Liver (tissue), 9 donors: ENCODE data around the gene BNC2. TPM values are rescaled to one million over a fixed set of nuclear protein-coding genes. Genes with fewer than 3 reads are reported as not detected.

Experiments
- DNase-seq: peaks from one replicate; pipeline ENCODE4 v3.0.0-alpha.2; 2017; ENCODE audit warnings: low spot score
- H3K27ac ChIP-seq, 2 donors: one replicate each; pipeline ENCODE4 v1.7.0; 2013; ENCODE audit warnings: inconsistent platforms in 2 of 2, low read length in 2 of 2, control low read depth in 1 of 2, low read depth in 1 of 2, mild to moderate bottlenecking in 1 of 2
- H3K27me3 ChIP-seq, 4 donors: one replicate each; pipeline versions ENCODE4 v1.6.1 to v1.7.0; 2013; ENCODE audit warnings: low read length in 3 of 4, inconsistent platforms in 1 of 4, mild to moderate bottlenecking in 1 of 4, moderate library complexity in 1 of 4; ENCODE audit not compliant: control insufficient read depth in 4 of 4, insufficient read depth in 4 of 4
- H3K36me3 ChIP-seq, 4 donors: one replicate each; pipeline versions ENCODE4 v1.6.1 to v1.7.0; 2013; ENCODE audit warnings: low read length in 3 of 4, mild to moderate bottlenecking in 3 of 4, low read depth in 1 of 4, moderate library complexity in 1 of 4; ENCODE audit not compliant: control insufficient read depth in 4 of 4, insufficient read depth in 3 of 4
- H3K4me1 ChIP-seq, 4 donors: one replicate each; pipeline versions ENCODE4 v1.6.1 to v1.7.0; 2013; ENCODE audit warnings: low read length in 3 of 4, mild to moderate bottlenecking in 3 of 4, moderate library complexity in 1 of 4; ENCODE audit not compliant: control insufficient read depth in 4 of 4, insufficient read depth in 4 of 4
- H3K4me3 ChIP-seq, 3 donors: one replicate each; pipeline versions ENCODE4 v1.6.1 to v1.7.0; 2013; ENCODE audit warnings: low read length in 3 of 3, control low read depth in 1 of 3, low read depth in 1 of 3, mild to moderate bottlenecking in 1 of 3
- H3K9ac ChIP-seq, 2 donors: one replicate each; pipeline ENCODE4 v1.7.0; 2013; ENCODE audit warnings: low read length in 2 of 2, mild to moderate bottlenecking in 2 of 2, moderate library complexity in 2 of 2, control low read depth in 1 of 2, low read depth in 1 of 2
- H3K9me3 ChIP-seq, 4 donors: one replicate each; pipeline versions ENCODE4 v1.6.1 to v1.7.0; 2013; ENCODE audit warnings: low read length in 3 of 4; ENCODE audit not compliant: control insufficient read depth in 4 of 4
- CTCF ChIP-seq: fragments of 150-350 bp; IDR thresholded peaks from 2 replicates; pipeline ENCODE4 v1.5.1; 2017; ENCODE audit warnings: improper control_type of control experiment, low read depth, low read length; ENCODE audit not compliant: missing input control
- FOXA1 ChIP-seq: IDR thresholded peaks from 2 replicates; pipeline ENCODE4 v1.6.1; 2016; ENCODE audit warnings: antibody characterized with exemption
- FOXA2 ChIP-seq: IDR thresholded peaks from 2 replicates; pipeline ENCODE4 v1.6.1; 2016; ENCODE audit warnings: antibody characterized with exemption
- GABPA ChIP-seq, 2 donors: IDR thresholded peaks in 1 of 2; conservative IDR thresholded peaks in 1 of 2; 2 replicates each; pipeline ENCODE4 v1.6.1; 2016; ENCODE audit warnings: antibody characterized with exemption in 2 of 2, mild to moderate bottlenecking in 1 of 2, moderate library complexity in 1 of 2
- HNF4A ChIP-seq, 2 donors: conservative IDR thresholded peaks; 2 replicates each; pipeline ENCODE4 v1.6.1; 2016; ENCODE audit warnings: antibody characterized with exemption in 2 of 2, mild to moderate bottlenecking in 2 of 2
- HNF4G ChIP-seq: IDR thresholded peaks from 2 replicates; pipeline ENCODE4 v1.6.1; 2016; ENCODE audit warnings: antibody characterized with exemption
- JUND ChIP-seq, 2 donors: IDR thresholded peaks; 2 replicates each; pipeline ENCODE4 v1.6.1; 2016; ENCODE audit warnings: antibody characterized with exemption in 2 of 2
- RAD21 ChIP-seq, 2 donors: IDR thresholded peaks; 2 replicates each; pipeline ENCODE4 v1.6.1; 2016; ENCODE audit warnings: antibody characterized with exemption in 2 of 2, mild to moderate bottlenecking in 2 of 2
- REST ChIP-seq: IDR thresholded peaks from 2 replicates; pipeline ENCODE4 v1.6.1; 2016; ENCODE audit warnings: antibody characterized with exemption, mild to moderate bottlenecking
- SP1 ChIP-seq: IDR thresholded peaks from 2 replicates; pipeline ENCODE4 v1.6.1; 2018; ENCODE audit warnings: antibody characterized with exemption, mild to moderate bottlenecking
- TAF1 ChIP-seq: conservative IDR thresholded peaks from 2 replicates; pipeline ENCODE4 v1.6.1; 2016; ENCODE audit warnings: antibody characterized with exemption, mild to moderate bottlenecking
- YY1 ChIP-seq: IDR thresholded peaks from 2 replicates; pipeline ENCODE4 v1.6.1; 2016; ENCODE audit warnings: antibody characterized with exemption, mild to moderate bottlenecking
- ZBTB33 ChIP-seq: IDR thresholded peaks from 2 replicates; pipeline ENCODE4 v1.6.1; 2016; ENCODE audit warnings: antibody characterized with exemption
- WGBS: extraction: QIAGEN DNeasy Blood & Tissue Kit; methylation state at CpG from one replicate; pipeline ENCODE4 v1.1.7; 2013; 5-methylcytosine and 5-hydroxymethylcytosine counted together
- polyA plus RNA-seq, 2 donors: library from polyadenylated mRNA; stranded (reverse) in 1 of 2; unstranded in 1 of 2; fragments of 200-250 nt in 1 of 2; fragments of >200 nt in 1 of 2; fragmentation: Nextera tagmentation in 1 of 2; extraction: Ambion mirVana in 1 of 2; gene quantifications; one replicate each; pipeline versions ENCODE4 v1.2.1 to v1.2.3, GENCODE V29; 2013 to 2015
- total RNA-seq, 2 donors: library from RNA; depleted of rRNA; stranded (reverse); fragments of >200 nt; gene quantifications; one replicate each; pipeline ENCODE4 v1.2.3, GENCODE V29; 2014
- TF ChIP-seq, protein P1 (sequence below): IDR thresholded peaks from 2 replicates; pipeline ENCODE4 v1.6.1; 2016; ENCODE audit warnings: antibody characterized with exemption
- donor health status: healthy.
- donor health status: healthy.
- donor health status: healthy.
- donor health status: healthy.
- donor health status: healthy.

The BNC2 gene
- total and polyA plus RNA-seq, 4 donors: 0.07 to 0.67 (median 0.08) TPM

GRCh38 chr9:16591092-16591491, 279.4 kb downstream of the BNC2 start:
- WGBS: 61% methylated on average over 5 of the region's 5 CpGs
- no peaks in the 10 kb centered on the region for H3K9me3 ChIP-seq
- no peak overlapping the region for H3K9ac ChIP-seq
- no peak overlapping the region for H3K27ac ChIP-seq
- TF ChIP-seq YY1: no peak
- no peak for TF ChIP-seq HNF4G
- no peak for TF ChIP-seq FOXA2
- no peak for DNase-seq
- no peaks in the 10 kb centered on the region for H3K4me1 ChIP-seq
- no peaks in the 10 kb centered on the region for H3K27me3 ChIP-seq
- no peak overlapping the region for H3K4me3 ChIP-seq
- H3K36me3 ChIP-seq: no peaks in the 10 kb centered on the region

DNA sequence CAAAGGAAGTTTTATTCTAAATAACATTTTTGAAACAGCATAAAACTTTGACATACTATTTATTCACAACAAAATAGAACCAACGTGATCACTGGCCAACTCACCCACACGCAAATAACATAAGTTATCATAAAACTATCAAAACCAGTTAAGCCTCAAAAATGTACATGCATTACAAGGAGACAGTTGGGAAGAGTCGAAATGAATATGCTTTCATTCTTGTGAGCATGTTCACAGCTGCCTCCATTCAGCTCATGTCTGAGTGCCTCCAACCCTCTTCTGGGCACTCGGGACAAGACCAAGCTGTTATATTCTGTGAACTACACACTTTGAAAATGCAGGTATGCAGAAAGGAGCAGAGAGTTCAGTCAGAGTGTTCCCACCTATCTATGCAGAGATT, 284.9 kb downstream of the BNC2 start:
- no peak for DNase-seq
- Histone ChIP-seq H3K9me3 (no peaks in the 10 kb centered on the region), H3K4me1 (no peaks in the 10 kb centered on the region), H3K9ac (no peak overlapping the region), H3K27ac (no peak overlapping the region), H3K4me3 (no peak overlapping the region), H3K27me3 (no peaks in the 10 kb centered on the region), H3K36me3 (no peaks in the 10 kb centered on the region)
- WGBS: 81% methylated on average over 4 of the region's 4 CpGs
- TF ChIP-seq RAD21 (IDR thresholded peaks at IDR 0.05): no peak
- no peak for TF ChIP-seq HNF4G
- TF ChIP-seq FOXA2: no peak
- no peak for TF ChIP-seq SP1
- TF ChIP-seq FOXA1: no peak
- no peak for TF ChIP-seq REST
- TF ChIP-seq, protein P1, sequence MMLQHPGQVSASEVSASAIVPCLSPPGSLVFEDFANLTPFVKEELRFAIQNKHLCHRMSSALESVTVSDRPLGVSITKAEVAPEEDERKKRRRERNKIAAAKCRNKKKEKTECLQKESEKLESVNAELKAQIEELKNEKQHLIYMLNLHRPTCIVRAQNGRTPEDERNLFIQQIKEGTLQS: no peak
- no peak for TF ChIP-seq YY1
- TF ChIP-seq JUND (IDR thresholded peaks at IDR 0.05): no peak
- no peak for TF ChIP-seq TAF1
- TF ChIP-seq GABPA (IDR thresholded peaks at IDR 0.05 in 1 of 2, conservative IDR thresholded peaks at IDR 0.05 in 1 of 2): no peak
- no peak for TF ChIP-seq ZBTB33
- no peak for TF ChIP-seq CTCF
- no peak for TF ChIP-seq HNF4A (conservative IDR thresholded peaks at IDR 0.05)
